GM21381 (cell line): ENCODE data around the gene LRRC51.
"Not testable (repeated sequence)": the region's sequence is repeated elsewhere in the genome, so short reads cannot be mapped to it uniquely, and the experiment has no call there.

Source experiments
- ATAC-seq: cut with Tn5 transposase; IDR thresholded peaks from one replicate; pipeline ENCODE4 v1.9.1; 2021; ENCODE audit warnings: mild to moderate bottlenecking, moderate library complexity; ENCODE audit not compliant: unreplicated experiment

Gene LRRC51

DNA sequence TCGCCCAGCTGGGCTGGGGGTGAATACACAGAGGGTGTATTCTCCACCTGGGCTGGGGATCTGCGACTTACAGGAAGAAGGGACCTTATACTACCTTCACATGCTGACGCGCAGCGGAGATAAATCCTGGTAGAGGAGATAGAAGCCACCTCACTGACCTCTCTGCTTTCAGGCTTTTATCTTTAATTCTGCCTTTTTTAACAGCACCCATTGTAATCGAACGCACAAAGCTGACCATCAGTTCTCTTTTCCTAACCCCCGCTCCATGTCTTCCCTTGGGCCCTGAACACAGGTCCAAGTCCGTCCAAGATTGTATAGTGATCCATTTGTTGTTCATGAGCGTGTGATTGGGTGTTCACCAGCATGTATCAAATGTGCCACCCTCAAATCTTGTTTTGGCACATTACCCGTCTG lies 23.1 kb downstream of the LRRC51 start:
- ATAC-seq: no peak

DNA sequence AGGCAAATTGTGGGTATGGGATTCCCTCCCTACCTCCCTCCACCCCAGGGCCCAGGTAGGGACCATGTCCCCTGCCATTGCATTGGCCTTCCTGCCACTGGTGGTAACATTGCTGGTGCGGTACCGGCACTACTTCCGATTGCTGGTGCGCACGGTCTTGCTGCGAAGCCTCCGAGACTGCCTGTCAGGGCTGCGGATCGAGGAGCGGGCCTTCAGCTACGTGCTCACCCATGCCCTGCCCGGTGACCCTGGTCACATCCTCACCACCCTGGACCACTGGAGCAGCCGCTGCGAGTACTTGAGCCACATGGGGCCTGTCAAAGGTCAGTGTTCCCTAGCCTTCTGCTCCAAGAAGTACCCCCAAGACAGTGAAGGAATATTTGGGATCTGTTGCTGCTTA lies 25.2 kb downstream of the LRRC51 start, which contains the start of gene TOMT:
TOMT (plus strand) TSS at position 37 of the 400 bp plus-strand sequence; CDS start at position 65, 28 bp downstream.
- no peak for ATAC-seq

DNA sequence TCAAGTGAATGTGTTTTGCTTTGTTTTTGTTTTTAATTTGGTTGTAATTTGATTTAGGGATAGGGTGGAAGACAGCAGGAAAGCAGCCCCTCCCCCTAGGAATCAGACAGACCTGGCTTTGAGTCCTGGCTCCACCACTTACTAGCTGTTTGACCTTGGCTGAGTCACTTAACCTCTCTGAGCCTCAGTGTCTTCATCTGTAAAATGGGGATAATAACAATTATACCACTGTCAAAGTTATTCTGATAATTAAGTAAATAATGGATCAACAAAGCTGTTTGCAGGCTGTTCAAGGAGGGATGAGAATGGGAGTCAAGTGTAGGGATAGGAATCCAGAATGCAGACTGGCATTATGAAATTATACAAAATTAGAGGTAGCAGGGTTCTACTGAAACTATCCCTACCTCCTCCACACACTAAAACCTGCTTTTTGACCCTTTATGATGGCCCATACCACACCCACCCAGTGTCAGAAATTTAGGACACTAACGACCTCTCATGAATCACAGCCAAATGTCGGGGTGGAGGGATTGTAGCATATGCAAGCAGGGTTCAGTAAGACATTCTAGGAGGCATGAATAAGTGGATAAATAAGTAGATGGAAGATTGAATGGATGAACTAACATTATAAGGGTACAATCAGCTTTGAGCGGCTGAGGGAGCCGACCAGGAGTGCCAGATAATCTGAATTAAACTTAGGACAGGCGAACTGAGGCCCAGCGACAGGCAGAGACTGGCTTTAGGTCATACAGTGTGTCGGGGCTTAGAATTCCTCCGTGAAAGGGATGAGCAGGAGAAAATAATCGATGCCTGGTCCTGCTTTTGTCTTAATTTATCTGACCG lies 30.9 kb downstream of the LRRC51 start:
- ATAC-seq: no peak

DNA sequence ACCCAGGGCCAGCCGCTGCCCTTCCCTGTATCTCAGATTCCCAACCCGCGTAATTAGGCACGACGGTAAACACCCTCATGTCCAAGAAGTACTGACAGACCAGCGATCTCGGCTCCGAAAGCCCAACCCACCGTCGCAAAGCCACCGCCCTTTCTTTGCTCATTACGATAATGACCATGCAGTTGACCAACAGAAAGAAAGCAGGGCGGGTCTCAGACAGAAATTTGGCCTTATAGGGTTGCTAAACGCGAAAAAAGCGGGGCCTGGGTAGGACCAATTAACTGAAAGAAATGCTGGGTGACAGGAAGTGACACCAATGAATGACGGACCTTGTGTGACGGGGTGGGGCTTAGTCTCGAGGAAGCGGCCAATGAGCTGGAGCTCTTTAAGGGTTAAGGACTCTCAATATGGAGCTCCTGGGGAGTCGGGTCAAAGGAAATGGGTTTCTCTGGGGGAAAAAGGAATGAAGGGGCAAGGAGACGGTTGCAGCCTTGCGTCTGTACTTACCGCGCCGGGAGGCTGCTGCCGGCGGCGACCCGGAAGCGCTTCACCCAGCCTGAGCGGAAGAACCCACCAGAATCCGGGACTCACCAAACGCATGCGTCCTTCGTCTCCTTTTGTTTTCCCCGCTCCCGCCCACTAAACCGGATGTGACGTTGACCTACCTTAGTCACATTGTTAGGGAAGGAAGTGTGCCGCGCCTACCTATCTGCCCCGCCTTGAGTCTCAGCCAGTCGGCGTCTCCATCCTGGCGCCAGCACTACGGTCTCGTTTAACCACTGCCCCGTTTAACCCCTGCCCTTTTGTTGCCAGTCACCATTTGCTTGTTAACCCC lies 31.7 kb downstream of the LRRC51 start, which contains the start of gene ANAPC15:
ANAPC15 (minus strand) TSS at position 553 of the 835 bp plus-strand sequence. CDS start 1,419 bp downstream, outside the sequence.
- ATAC-seq: peak; percentile 88

DNA sequence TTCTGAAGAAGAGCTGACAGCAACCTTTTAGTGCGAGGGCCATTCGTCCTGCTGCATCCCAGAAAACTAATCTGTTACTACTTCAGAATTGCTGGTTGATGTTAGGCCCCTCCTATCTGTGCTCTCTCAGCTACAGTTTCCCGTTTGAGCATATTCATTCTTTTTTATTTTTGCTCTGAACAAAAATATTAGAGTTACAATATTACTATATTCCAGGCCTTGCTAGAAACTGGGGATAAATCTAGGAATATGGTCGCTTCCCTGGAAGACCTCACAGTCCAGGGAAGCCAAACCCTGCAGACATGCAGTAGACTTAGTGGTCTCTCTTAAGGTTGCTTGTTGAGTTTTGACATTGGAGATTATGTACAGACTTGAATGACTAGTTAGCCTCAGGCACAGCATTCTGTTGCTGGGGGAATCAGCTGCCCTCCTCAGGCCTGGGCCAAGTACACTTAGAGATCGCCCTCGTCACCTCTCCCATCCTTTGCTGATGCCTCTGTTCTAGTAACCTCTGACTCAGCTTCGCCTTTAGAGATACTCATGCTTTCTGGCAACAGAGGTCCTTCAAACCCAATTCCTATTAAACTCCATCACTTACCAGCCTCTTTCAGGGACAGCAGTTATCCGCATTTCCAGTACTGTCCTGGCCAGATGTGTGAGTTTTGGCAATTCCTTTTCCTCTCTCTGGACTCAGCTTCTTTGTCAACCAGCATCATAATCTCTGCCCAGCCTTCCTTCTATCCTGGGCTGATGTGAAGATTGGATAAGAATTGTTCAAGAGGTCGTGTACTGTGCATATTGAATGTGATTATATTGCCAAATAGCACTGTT lies 32.5 kb downstream of the LRRC51 start:
- ATAC-seq: no peak

DNA sequence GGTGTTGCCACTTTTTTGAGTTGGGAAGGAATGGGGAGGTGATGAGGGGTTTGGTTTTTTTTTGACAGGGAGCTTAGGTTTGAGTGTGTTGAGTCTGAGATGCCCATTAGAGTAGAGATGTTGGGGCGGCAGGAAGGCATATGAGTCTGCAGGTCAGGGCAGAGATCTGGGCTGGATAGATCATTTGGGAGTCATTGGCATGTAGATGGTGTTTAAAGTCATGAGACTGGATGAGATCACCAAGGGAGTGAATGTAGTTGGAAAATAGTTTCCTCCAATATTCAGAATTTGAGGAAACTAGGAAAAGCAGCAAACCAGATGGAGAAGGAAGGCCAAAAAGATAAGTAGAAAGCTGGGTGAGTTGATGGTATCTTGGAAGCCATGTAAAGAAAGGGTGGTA lies 33.9 kb downstream of the LRRC51 start:
- no peak for ATAC-seq

DNA sequence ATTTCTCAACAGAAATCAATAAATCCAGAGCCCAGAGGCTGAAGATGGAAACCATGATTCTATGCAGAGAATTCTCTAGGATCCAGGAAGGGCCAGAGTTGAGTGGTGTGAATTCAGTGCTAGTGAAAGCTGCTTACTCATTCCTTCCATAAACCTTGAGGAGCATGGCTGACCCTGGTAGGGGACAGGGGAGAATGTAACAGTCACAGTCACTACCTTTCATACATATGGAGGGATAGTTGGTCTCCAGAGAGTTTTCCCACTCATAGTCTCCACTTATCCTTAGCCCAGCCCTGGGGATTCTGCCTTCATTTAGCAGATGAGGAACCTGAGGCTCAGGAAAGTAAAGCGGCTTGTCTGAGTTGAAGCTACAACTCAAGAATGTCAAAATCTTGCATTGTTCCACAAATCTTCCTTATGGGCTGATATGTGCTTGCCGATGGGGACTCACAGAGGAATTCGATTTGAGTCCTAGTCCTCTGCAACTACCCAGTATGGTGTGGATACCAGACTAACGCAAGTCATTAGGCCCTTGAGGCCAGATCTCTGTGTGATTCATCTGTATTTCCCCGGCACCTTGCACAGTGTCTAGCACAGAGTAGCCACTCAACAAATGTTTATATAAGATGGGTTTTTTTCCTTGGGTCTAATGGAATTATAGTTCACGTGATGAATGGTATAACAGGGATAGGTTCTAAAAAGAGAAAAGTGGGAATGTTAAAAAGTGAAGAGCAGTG lies 35.5 kb downstream of the LRRC51 start:
- ATAC-seq: no peak

DNA sequence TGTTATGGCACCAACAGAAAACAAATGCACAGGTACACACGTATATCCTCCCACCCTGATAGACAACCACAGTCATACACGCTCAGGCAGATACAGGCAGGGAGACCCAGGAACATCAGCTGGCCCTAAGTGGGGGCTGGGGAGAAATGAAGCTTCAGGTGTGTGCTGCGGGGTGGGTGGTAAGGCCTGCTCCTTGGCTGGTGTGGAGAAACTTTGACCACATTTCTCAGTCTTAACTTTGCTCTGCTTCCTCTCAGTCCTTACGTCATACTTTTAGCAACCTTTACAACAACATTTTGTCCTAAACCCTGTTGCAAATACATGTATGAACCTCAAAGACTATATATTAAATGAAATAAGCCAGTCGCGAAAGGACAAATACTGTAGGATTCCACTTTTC lies 38.5 kb downstream of the LRRC51 start:
- ATAC-seq: no peak

DNA sequence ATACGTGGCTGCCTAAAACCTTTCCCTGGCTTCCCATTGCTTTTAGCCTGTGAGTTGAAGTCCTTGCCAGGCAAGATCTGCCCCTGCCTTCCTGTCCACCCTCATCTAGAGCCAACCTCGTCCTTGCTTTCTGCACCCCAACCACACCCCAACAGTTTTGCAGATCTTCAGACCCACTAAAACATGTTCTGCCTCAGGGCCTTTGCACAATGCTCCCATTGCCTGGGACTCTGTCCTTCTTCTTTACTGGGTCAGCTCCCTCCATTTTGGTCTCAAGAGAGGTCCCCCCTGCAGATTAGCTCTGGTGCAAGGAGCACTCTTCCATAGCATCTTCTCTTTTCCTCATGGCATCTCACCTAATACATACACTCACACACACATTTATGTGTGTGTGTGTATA lies 40.3 kb downstream of the LRRC51 start:
- no peak for ATAC-seq

DNA sequence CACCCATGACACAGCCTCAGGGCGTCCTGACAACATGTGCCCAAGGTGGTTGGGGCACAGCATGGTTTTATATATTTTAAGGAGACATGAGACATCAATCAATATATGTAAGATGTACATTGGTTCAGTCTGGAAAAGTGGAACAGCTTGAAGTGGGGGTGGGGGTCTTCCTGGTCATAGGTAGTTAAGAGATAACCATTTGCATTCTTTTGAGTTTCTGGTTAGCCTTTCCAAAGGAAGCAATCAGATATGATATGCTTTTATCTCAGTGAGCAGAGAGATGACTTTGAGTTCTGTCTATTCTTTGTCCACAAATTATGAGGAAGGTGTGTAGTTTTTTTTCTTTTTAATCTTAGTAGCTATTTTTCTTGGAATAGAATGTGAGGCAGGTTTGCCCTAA lies 42.0 kb downstream of the LRRC51 start:
- no peak for ATAC-seq

DNA sequence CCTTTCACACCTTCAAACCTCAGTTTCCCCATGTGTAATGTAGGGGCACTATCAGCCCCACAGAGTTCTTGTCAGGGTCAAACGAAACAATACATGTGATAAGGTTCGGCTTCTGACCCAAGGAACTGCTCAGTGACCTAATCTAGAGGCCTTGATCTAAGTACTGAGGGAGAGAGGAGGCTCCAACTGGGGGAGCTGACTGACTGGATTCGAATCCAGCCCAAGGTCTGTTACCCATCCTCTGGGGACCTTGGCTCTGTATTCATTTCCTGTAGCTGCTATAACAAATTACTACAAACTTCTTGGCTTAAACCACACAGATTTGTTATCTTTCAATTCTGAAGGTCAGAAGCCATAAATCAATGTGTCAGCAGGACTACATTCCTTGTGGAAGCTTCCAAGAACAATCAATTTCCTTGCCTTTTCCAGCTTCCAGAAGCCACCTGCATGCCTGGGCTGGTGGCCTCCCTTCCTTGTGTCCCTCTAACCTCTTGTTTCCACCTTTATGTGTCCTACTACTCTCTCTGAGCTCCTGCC lies 42.5 kb downstream of the LRRC51 start:
- ATAC-seq: no peak

DNA sequence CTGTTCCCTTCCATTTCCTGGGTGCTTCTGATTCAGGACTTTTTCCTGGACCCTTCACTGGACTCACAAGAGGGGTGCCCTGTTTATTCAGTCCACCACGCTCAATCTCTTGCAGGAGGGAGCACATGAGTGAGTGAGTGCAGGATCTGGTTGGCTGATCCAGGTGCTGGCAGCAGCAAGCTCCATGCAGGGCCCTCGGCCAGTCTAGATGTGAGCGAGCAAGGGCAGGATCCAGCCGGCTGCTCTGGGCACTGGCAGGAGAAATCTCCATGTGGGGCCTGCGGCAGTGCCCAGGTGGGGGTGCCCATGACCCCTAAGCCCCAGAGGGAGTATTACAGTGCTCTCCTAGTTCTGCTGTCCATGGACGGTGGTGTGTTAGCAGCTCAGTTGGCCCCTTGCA lies 43.4 kb downstream of the LRRC51 start:
- ATAC-seq: no peak

DNA sequence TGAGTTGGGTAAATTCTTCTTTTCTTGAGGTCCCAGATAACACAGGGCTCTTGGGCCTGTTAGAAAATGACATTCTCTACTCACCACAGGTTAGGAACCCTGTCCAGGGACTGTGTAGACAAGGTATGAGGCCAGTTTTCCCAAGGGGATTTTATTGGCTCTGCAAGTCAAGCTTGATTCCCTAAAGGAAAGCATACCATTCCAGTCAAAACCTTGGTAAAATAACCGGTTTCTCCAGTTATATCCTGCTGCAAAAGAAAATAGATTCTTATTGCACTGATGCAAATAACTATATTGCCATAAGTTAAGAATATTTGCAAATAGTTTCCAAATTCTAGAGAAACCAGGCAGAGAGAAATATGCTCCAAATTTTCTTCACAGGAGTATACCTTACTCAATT lies 45.3 kb downstream of the LRRC51 start:
- no peak for ATAC-seq

DNA sequence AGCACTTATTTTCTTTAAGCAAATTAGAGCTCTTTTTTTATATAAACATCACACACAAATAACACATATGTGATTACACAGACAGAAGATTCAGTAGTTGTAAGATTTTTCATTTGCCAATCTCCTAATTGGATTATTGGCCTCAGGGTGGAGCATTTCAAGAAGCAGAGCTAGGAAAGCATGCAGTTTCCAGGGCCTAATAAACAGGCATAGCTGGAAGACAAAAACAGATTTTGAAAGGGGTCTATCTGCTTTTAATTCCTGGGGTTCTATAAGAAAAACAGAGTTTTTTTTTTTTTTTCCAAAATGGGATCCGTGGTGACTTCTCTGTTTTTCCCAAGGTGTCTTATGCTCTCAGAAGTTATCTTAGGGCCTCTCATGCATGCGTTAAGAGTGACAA lies 47.3 kb downstream of the LRRC51 start:
- ATAC-seq: no peak

DNA sequence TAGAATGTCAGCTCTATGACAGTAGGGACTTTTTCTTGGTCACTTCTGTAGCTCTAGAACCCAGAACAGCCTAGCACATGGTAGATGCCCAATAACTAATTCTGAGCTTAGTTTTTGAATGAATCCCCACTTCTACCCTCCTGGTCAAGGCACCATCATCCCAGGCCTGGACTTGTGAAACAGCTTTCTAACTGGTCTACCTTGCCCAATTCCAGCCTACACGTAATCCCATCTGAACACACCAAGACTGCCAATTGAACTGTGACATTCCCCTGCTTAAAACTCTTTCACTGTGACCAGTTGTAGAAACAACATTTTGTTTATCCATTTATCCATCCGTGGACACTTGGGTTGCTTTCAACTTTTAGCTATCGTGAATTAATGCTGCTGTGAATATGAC lies 48.7 kb downstream of the LRRC51 start:
- ATAC-seq: no peak

DNA sequence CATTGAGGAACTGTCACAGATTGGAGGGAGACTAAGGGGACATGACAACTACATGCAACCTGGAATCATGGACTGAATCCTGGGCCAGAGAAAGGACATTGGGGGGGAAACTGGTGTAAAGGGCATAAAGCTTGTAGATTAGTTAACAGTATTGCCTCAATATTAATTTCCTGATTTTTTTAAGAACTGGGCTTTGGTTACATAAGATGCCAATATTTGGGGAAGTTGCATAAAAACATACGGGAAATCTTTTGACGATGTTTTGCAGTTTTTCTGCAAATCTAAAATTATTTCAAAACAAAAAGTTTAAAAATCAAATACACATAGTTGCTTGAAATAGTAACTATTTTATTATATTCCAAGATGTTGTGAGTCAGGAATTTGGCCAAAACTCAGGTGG lies 52.0 kb downstream of the LRRC51 start:
- ATAC-seq: no peak

DNA sequence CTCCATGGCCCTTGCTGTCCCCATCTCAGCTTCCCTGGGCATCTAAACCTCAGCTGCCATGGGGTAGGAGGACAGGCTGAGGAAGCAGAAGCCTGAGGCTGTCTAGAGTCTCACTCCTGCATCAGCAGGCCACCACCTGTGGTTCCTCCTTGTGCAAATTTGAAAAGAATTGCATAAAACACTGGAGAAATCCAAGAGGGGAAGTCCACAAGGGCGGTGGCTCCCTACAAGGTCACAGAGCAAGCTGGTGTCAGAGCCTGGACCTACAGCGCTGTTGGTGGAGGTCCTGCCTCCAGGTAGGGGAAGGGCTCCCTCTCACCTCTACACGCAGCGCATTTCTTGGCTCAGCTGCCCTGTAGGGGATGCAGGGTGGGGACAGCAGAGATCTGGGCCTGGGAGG lies 54.8 kb downstream of the LRRC51 start, which contains the start of gene FOLR3:
FOLR3 (plus strand) TSS at position 253 of the 400 bp plus-strand sequence. CDS start 228 bp downstream, outside the sequence.
- not testable (repeated sequence) for ATAC-seq

DNA sequence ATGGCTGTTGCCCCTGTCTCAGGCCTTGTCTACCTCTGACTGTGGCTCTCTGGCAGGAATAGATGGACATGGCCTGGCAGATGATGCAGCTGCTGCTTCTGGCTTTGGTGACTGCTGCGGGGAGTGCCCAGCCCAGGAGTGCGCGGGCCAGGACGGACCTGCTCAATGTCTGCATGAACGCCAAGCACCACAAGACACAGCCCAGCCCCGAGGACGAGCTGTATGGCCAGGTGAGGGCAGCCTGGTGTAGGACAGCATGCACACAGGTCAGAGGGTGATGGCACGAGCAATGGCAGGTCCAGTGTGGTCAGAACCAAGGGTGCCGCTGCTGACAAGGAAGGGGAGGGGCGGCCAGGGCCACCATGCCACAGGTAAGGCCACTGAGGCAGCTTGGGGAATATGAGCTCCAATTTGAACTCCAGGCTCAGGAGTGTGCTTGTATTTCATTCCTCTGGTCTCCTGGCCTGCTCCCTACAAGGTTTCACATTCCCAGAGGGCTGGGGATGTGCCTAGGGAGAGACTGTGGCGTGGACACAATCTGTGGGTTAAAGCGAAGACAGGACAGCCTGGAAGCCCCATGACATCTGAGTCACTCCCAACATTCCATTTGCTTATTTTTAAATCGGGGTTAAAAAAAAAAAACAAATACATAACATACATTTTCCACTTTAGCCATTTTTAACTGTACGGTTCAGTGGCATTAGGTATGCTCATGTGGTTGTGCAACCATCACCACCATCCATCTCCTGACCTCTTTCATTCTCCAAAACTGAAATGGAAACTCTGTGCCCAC lies 55.4 kb downstream of the LRRC51 start:
- ATAC-seq: no peak

DNA sequence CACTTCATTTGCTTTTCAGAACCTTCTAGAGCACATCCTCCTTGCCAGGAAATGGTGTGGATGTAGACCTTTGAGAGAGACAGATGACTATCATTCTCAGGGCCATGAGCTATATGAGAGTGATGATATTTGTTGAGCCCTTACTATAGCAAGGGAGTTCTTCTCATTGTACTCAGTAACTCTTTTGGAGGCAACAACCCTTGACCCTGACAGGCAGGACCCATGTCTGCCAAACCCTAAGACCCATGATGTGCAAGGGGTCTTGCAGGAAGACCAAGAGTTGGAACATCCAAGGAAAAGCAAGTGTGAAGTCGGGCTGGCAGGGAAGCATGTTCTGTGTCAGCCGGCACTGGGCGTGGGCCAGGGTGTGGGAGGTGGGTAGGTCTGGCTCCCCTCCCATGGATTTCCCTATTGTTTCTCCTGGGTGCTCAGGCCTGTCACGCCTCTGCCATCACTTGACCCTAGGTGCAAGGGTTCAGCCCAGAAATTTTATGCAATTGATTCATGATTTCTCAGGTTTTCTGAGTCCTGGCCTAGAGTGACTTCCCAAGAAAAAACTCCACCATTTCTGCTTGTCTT lies 56.1 kb downstream of the LRRC51 start:
- no peak for ATAC-seq
